ENCODE results near the gene NTNG1. TPM values are rescaled to one million over a fixed set of nuclear protein-coding genes. Genes with fewer than 3 reads are reported as not detected.

NTNG1 gene
- total and polyA plus RNA-seq, 2 of the 8 experiments (the other 6 are each of a cell fraction or from before 2014, with no cell fraction given), result 1.2 to 4.1 TPM

- FAIRE-seq (no peak), DNase-seq (ENCODE audit: low read depth in 1 of 2, low spot score in 2 of 2) (no peak)
- Histone ChIP-seq H3K9ac (replicated peaks in 1 of 4; ENCODE audit: extremely low read depth in 1 of 4, low read depth in 3 of 4, low read length in 3 of 4) (no peak overlapping the region), H2AK5ac (ENCODE audit: low read depth, low read length) (no peak overlapping the region), H3K9me3 (ENCODE audit: insufficient read depth in 2 of 2, low read depth in 1 of 2, low read length in 1 of 2) (no peaks in the 10 kb centered on the region), H2BK120ac (replicated peaks; ENCODE audit: low read depth, low read length) (no peak overlapping the region), H3K27me3 (replicated peaks in 1 of 4; ENCODE audit: control insufficient read depth in 3 of 4, extremely low read depth in 1 of 4, insufficient read depth in 3 of 4, low read length in 3 of 4) (no peaks in the 10 kb centered on the region), H4K91ac (replicated peaks; ENCODE audit: insufficient read length, low read length) (no peak overlapping the region), H3K4me3 (ENCODE audit: extremely low read depth in 1 of 4, insufficient read depth in 2 of 4, low read depth in 3 of 4, low read length in 4 of 4) (no peak overlapping the region), H3K23me2 (ENCODE audit: low read depth, low read length) (no peaks in the 10 kb centered on the region), H3K4ac (replicated peaks; ENCODE audit: insufficient read length, low read depth, low read length) (no peak overlapping the region), H3K4me2 (ENCODE audit: insufficient read depth in 1 of 2, low read depth in 2 of 2, low read length in 2 of 2) (no peak overlapping the region), H3K79me2 (ENCODE audit: control insufficient read depth in 1 of 2, insufficient read depth in 2 of 2, low read length in 2 of 2) (no peaks in the 10 kb centered on the region), H3K56ac (replicated peaks; ENCODE audit: insufficient read length, low read depth, low read length) (no peak overlapping the region), H3K4me1 (replicated peaks in 1 of 4; ENCODE audit: control insufficient read depth in 3 of 4, insufficient read depth in 4 of 4, low read length in 3 of 4) (peaks cover 0 to 9% (median 3%) of the 10 kb centered on the region in 4 experiments; a peak in 3 of 7 replicates), H2AFZ (ENCODE audit: low read length) (no peak overlapping the region), H3K14ac (ENCODE audit: insufficient read length) (no peak overlapping the region), H2BK15ac (ENCODE audit: low read length) (no peak overlapping the region), H3K27ac (ENCODE audit: low read depth, low read length) (no peak overlapping the region), H2BK20ac (ENCODE audit: low read length) (no peak overlapping the region), H3K36me3 (ENCODE audit: control insufficient read depth in 2 of 4, insufficient read depth in 4 of 4, low read length in 3 of 4) (no peaks in the 10 kb centered on the region), H3K79me1 (ENCODE audit: low read depth, low read length) (no peaks in the 10 kb centered on the region), H4K8ac (ENCODE audit: extremely low read depth, insufficient read depth, low read length) (no peak overlapping the region), H4K5ac (ENCODE audit: insufficient read length, low read depth, low read length) (no peak overlapping the region), H3K18ac (ENCODE audit: extremely low read depth, low read length) (no peak overlapping the region), H2BK5ac (ENCODE audit: low read depth, low read length) (no peak overlapping the region), H2BK12ac (ENCODE audit: low read depth, low read length) (no peak overlapping the region), H4K20me1 (replicated peaks in 1 of 2; ENCODE audit: control insufficient read depth in 1 of 2, insufficient read depth in 2 of 2, low read length in 2 of 2) (no peaks in the 10 kb centered on the region), H3K23ac (ENCODE audit: insufficient read length) (no peak overlapping the region)
- POLR2A ChIA-PET (ENCODE audit: partially characterized antibody), result no interaction called here
- WGBS, 2 experiments (ENCODE audit: extremely low coverage in 1 of 2, insufficient coverage in 1 of 2, insufficient read length in 1 of 2, insufficient replicate concordance in 2 of 2, low coverage in 1 of 2, low lambda C conversion rate in 2 of 2, missing lambda C conversion rate in 1 of 2), result 96% methylated on average over 3 of the region's 3 CpGs; no CpG with 5 or more reads in 1 of the 2 experiments
- CTCF ChIA-PET (ENCODE audit: partially characterized antibody), result no interaction called here
- TF ChIP-seq SUZ12 (IDR thresholded peaks at IDR 0.05; ENCODE audit: low read length), result no peak
- no peak for TF ChIP-seq RAD21 (IDR thresholded peaks at IDR 0.05 in 1 of 2, conservative IDR thresholded peaks at IDR 0.05 in 1 of 2; ENCODE audit: low read depth in 2 of 2, low read length in 2 of 2)
- TF ChIP-seq POLR2A (IDR thresholded peaks at IDR 0.05; ENCODE audit: control extremely low read depth in 1 of 2, low read depth in 2 of 2, low read length in 2 of 2), result no peak
- TF ChIP-seq TAF7 (optimal IDR thresholded peaks at IDR 0.05; ENCODE audit: borderline replicate concordance, low read depth, low read length), result no peak
- TF ChIP-seq TAF1 (IDR thresholded peaks at IDR 0.05; ENCODE audit: low read depth, low read length), result no peak
- TF ChIP-seq, protein P1, sequence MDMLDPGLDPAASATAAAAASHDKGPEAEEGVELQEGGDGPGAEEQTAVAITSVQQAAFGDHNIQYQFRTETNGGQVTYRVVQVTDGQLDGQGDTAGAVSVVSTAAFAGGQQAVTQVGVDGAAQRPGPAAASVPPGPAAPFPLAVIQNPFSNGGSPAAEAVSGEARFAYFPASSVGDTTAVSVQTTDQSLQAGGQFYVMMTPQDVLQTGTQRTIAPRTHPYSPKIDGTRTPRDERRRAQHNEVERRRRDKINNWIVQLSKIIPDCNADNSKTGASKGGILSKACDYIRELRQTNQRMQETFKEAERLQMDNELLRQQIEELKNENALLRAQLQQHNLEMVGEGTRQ (IDR thresholded peaks at IDR 0.05; ENCODE audit: low read length), result no peak
- TF ChIP-seq RXRA (IDR thresholded peaks at IDR 0.05; ENCODE audit: insufficient read depth, low read depth, low read length), result no peak
- TF ChIP-seq SP2 (IDR thresholded peaks at IDR 0.05; ENCODE audit: low read length), result no peak
- TF ChIP-seq FOSL1 (IDR thresholded peaks at IDR 0.05; ENCODE audit: insufficient read depth, low read depth, low read length), result no peak
- no peak for TF ChIP-seq NRF1 (IDR thresholded peaks at IDR 0.05; ENCODE audit: low read depth, low read length)
- TF ChIP-seq, protein P2, sequence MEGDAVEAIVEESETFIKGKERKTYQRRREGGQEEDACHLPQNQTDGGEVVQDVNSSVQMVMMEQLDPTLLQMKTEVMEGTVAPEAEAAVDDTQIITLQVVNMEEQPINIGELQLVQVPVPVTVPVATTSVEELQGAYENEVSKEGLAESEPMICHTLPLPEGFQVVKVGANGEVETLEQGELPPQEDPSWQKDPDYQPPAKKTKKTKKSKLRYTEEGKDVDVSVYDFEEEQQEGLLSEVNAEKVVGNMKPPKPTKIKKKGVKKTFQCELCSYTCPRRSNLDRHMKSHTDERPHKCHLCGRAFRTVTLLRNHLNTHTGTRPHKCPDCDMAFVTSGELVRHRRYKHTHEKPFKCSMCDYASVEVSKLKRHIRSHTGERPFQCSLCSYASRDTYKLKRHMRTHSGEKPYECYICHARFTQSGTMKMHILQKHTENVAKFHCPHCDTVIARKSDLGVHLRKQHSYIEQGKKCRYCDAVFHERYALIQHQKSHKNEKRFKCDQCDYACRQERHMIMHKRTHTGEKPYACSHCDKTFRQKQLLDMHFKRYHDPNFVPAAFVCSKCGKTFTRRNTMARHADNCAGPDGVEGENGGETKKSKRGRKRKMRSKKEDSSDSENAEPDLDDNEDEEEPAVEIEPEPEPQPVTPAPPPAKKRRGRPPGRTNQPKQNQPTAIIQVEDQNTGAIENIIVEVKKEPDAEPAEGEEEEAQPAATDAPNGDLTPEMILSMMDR (IDR thresholded peaks at IDR 0.05; ENCODE audit: control extremely low read depth in 1 of 3, insufficient read depth in 1 of 3, low read depth in 1 of 3, low read length in 3 of 3), result no peak
These were observed 253.5 kb downstream of the NTNG1 start for GRCh38 chr1:107394301-107394700.
